Activated CD4-positive, alpha-beta T cell treated with anti-CD3 and anti-CD28 coated beads, Interleukin-2, amount 10 ng/mL, durations not matched to agents 24 days and 14 days (primary cell): ENCODE measurements around the gene CAPN12. TPM values are rescaled to one million over a fixed set of nuclear protein-coding genes. Genes with fewer than 3 reads are reported as not detected.

Experiments
- DNase-seq: peaks from one replicate; pipeline ENCODE4 v3.0.0; 2022
- H3K27ac Mint-ChIP-seq: one replicate; pipeline ENCODE4 v1.8.0; 2022; ENCODE audit warnings: mild to moderate bottlenecking, mixed read lengths
- H3K27me3 Mint-ChIP-seq: one replicate; pipeline ENCODE4 v1.8.0; 2022; ENCODE audit warnings: mixed read lengths
- H3K36me3 Mint-ChIP-seq: one replicate; pipeline ENCODE4 v1.8.0; 2022; ENCODE audit warnings: low read depth, mild to moderate bottlenecking, mixed read lengths
- H3K4me1 Mint-ChIP-seq: one replicate; pipeline ENCODE4 v1.8.0; 2021; ENCODE audit warnings: mixed read lengths
- H3K4me3 Mint-ChIP-seq: one replicate; pipeline ENCODE4 v1.8.0; 2022; ENCODE audit warnings: mild to moderate bottlenecking, moderate library complexity, mixed read lengths
- H3K9me3 Mint-ChIP-seq: one replicate; pipeline ENCODE4 v1.8.0; 2021; ENCODE audit warnings: mixed read lengths
- intact Hi-C: fragments of 100-400 bp; cut with micrococcal nuclease; formaldehyde crosslinking; loops from one replicate; pipeline ENCODE4 v1.15.1; 2023
- total RNA-seq: library from RNA; stranded (reverse); gene quantifications from 2 replicates; pipeline ENCODE4 v1.2.3, GENCODE V29; 2022

The CAPN12 gene
- total RNA-seq, 1 donor from 2014 or later: 3.5 TPM

DNA sequence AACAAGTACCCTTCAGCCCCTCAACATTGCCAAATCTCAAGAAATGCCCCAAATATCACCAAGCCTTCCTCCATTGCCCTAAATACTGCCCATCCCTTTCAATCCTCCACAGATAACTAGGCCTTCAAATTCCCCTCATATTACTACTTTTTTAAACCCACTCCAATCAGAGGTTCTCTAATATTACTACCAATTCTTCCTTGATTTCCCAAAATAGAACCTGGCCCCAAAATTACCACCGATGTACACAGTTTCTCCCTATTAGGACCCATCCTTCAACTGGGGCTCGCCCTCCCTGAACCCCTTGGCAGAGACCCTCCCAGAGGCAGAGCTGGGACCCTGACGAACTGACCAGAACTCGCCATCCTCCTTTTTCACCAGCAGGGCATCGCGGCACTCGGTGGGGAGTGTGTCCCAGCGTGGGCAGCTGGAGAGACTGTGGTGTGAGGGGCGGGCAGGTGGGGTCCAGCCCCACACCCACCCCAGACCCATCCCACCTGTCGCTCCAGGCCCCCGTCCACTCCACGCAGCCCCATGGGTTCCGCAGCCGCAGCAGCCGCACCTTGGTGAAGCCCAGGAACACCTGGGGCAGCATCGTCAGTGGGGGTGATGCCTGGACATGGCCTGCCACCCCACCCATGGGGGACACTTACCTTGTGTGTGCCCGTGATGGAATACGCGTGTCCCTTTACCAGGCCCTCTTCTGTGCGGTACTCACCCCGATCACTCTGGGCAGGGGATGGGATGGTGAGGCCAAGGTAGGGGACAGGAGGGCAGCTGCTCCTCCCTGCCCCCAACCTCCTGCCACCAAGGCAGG, 6.1 kb downstream of the CAPN12 start:
- peaks cover 9% of the 10 kb centered on the region for H3K27me3 Mint-ChIP-seq
- H3K4me1 Mint-ChIP-seq: peaks cover 36% of the 10 kb centered on the region
- H3K4me3 Mint-ChIP-seq: peak overlapping the region; percentile 62
- H3K9me3 Mint-ChIP-seq: no peaks in the 10 kb centered on the region
- no peaks in the 10 kb centered on the region for H3K36me3 Mint-ChIP-seq
- H3K27ac Mint-ChIP-seq: peak overlapping the region; percentile 3
- intact Hi-C loops: no loop called here
- no peak for DNase-seq

DNA sequence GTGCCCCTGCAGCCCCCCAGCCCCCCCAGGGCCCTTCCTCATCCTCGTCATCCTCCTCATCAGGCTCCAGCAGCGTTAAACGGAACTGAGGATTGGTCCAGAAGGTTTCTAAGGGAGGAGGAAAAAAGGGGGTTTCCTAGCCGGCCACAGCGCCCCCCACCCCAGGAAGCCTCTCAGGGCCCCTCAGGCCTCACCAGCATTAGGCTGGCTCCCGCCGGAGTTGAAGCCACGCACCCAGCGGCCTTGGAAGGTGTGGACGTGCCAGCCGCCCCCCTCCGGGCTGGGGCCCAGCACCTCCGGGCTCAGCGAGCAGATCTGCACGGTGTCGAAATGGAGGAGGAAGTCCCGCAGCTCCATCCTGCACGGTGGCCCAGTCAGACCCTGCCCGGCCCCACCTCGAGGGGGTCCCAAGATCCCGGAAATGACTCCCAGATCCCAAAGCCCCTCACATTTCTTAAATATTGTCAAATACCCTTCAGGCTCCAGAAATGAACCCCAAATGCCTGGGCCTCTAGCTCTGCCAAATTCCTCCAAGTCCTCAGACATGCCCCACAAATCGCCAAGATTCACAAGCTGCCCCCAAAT, 6.9 kb downstream of the CAPN12 start:
- peak overlapping the region; percentile 3 for H3K27ac Mint-ChIP-seq
- intact Hi-C loops: no loop called here
- H3K4me1 Mint-ChIP-seq: peaks cover 41% of the 10 kb centered on the region

DNA sequence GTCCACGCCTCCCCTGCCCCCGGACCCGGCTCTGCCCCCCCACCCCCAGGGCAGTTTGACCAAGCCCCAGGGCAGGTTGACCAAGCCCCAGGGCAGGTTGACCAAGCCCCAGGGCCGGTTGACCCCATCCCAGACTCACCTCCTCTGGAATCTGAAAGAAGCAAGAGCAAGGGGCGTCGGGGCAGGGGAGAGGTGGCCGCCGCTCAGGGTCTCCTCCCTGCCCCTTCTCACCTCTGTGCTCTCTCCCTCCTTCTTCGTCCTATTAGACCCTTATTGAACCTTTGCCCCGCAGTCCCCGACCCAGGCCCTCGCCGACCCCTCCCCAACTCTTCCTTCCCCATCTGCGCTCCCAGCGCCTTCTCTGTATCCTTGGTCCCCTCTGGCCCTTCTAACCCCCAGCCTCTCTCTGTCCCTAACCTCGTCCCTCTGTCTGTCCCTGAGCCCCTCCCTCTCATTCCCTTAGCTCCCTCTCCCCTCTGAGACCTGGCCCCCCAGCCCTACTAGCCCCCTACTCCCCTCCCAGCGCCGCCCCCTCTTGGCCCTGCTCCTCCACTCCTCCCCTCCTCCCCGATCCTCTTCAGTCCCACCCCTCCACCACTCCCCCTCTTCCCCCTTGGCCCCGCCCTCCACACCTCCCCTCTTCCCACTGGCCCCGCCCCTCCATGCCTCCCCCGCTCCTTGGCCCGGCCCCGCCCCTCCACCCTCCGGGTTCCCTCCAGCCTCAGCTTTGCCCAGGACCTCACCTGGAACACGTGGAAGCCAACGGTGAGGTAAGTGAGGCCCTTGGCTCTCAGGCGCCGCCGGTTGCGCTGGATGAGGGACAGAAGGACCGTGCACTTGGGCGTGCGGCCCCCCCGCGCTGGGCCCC, 7.6 kb downstream of the CAPN12 start:
- H3K4me1 Mint-ChIP-seq: peaks cover 41% of the 10 kb centered on the region
- DNase-seq: peak; percentile 85
- intact Hi-C loops: no loop called here

More for the DNA sequence above, 6.9 kb downstream of the CAPN12 start:
- Mint-ChIP-seq H3K9me3 (no peaks in the 10 kb centered on the region), H3K27me3 (peaks cover 9% of the 10 kb centered on the region), H3K4me3 (peak overlapping the region; percentile 62), H3K36me3 (peaks cover 6% of the 10 kb centered on the region)
- no peak for DNase-seq

DNA sequence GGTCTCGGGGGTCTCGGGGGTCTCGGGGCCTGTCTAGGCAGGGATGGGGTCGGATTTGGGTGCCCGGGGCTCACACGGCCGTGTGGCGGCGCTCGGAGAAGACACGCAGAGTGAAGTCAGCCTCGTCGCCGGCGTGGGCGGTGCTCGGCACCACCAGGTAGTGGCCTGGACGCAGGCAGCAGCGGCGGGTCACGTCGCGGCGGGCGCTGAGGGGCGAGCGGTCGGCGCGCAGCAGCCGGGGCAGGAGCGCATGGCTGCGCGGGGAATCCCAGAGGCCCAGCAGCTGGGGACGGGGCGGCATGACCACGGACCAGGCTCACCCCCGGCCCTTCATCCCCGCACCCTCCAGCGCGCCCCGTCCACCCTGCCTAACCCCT, 8.2 kb downstream of the CAPN12 start:
- H3K36me3 Mint-ChIP-seq: peaks cover 6% of the 10 kb centered on the region
- H3K4me1 Mint-ChIP-seq: peaks cover 41% of the 10 kb centered on the region
- peak; percentile 87 for DNase-seq
- H3K4me3 Mint-ChIP-seq: peak overlapping the region; percentile 77
- peaks cover 9% of the 10 kb centered on the region for H3K27me3 Mint-ChIP-seq
- no peaks in the 10 kb centered on the region for H3K9me3 Mint-ChIP-seq
- intact Hi-C loops: no loop called here
- H3K27ac Mint-ChIP-seq: peak overlapping the region; percentile 77

More for the DNA sequence above, 7.6 kb downstream of the CAPN12 start:
- peaks cover 6% of the 10 kb centered on the region for H3K36me3 Mint-ChIP-seq
- H3K9me3 Mint-ChIP-seq: no peaks in the 10 kb centered on the region
- H3K4me3 Mint-ChIP-seq: peak overlapping the region; percentile 82
- H3K27me3 Mint-ChIP-seq: peaks cover 9% of the 10 kb centered on the region
- H3K27ac Mint-ChIP-seq: peak overlapping the region; percentile 73

DNA sequence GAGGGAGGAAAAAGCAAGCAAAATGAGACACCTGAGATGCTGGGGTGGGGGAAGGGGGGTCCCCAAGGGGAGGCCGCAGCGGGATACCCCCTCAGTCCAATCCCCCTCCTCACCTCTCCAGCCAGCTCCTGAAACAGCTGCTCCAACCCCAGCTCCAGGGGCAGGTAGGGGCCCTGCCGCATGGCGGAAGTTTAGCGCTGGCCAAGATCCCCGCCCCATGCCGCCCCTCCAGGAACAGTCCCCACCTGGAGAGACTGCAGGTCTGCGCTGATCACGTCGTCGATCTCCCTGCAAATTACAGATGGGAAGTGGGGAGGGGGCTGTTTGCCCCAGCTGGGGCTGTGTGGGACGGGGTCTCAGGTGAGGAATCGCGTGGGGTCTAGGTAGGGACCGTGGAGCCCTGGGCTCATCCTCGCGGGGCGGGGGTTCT, 9.0 kb downstream of the CAPN12 start:
- H3K27ac Mint-ChIP-seq: peak overlapping the region; percentile 81
- peaks cover 10% of the 10 kb centered on the region for H3K36me3 Mint-ChIP-seq
- peak; percentile 76 for DNase-seq
- intact Hi-C loops: loop anchor here (2.0 kb wide), 1 partner anchor 196 kb away; the partner anchor contains the start of genes MRPS12 and SARS2
- H3K4me3 Mint-ChIP-seq: peak overlapping the region; percentile 73
- peaks cover 41% of the 10 kb centered on the region for H3K4me1 Mint-ChIP-seq
- no peaks in the 10 kb centered on the region for H3K9me3 Mint-ChIP-seq
- H3K27me3 Mint-ChIP-seq: peaks cover 9% of the 10 kb centered on the region

DNA sequence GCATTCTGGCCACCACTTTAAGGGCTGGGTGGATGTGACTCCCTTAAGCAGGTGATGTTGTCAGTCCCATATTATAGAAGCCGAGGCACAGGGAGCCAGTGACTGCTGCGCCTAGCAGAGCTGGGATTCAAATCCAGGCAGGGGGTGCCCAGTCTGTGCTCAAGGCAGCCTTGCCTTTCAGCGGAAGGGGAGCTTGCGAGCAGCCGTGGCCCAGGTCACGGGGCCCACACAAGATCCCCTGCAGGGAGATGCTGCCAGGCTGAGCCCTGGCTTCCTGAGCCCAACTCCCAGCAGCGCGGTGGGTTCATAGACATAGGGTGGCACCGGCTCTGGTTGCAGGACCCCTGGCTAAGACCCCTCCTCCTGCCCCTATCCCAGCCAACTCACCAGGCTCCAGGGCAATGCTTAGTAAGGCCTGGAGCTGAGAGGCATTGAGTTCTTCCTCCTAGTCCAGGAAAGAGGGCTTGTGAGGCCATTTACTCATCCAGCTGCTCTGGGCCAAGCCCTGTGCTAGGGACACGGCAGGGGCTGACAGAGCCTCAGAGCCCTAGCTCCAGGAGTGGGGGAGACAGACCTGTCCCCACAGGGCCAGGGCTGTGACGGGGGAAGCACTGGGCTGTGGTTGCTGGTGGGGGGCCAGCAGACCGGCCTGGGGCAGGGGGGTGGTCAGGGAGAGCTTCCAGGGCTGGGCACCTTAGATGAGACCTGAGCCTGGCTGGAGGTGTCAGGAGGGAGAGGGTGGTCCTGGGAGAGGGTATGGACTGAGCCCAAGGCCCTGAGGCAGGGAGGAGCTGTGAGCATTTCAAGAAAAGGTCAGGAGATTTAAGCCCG, 9.6 kb downstream of the CAPN12 start:
- Mint-ChIP-seq H3K9me3 (no peaks in the 10 kb centered on the region), H3K27ac (peak overlapping the region; percentile 81), H3K27me3 (peaks cover 9% of the 10 kb centered on the region), H3K36me3 (peaks cover 12% of the 10 kb centered on the region), H3K4me3 (peak overlapping the region; percentile 73), H3K4me1 (peaks cover 41% of the 10 kb centered on the region)
- intact Hi-C loops: loop anchor here (2.0 to 5.0 kb wide), 3 partner anchors 77 to 196 kb away; partner anchors contain the start of genes ECH1, MRPS12 and SARS2
- peak; percentile 84 for DNase-seq

DNA sequence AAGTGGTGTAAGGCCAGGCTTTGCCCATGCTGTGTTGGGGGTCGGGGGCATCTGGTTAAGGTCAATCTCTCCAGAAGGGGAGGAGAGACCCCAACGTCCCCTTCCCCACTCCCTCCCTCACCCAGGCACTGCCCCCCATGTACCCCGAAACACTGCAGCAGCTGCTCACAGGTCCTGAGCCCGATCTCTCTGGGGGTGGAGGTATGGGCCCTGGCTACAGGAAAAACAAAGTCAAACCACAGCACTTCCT, 10.2 kb downstream of the CAPN12 start:
- H3K9me3 Mint-ChIP-seq: no peaks in the 10 kb centered on the region

DNA sequence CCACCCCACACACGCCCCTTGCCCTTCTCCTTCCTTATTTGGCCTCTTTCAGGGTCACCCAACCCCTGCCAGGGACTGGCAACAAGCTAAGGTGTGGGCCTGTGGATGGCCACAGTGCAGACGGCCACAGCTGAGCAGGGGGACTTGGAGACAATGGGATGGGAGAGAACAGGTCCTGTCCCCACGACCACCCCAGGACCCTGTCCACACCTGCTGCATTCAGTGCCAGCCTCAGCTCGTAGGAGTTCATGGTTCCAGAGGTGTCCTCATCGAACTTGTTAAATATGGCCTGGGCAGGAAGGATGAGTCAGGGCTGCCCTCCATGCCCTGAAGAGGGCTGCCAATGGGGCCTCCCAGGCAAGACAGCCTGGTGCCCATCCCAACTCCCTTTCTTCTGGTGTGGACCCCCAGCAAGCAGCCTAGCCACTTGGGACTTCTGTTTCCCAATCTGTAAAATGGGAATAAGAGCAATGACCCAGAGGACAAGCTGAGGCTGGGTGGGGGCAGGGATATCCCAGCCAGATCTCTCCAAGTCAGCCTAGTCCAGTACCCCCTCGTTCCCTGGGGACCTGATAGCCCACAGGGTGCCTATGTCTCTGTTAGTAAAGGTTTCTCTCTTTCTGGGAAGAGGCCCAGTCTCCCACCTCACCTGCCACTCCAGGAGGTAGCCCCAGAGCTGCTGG, 10.6 kb downstream of the CAPN12 start:
- H3K27ac Mint-ChIP-seq: peak overlapping the region; percentile 81
- peak overlapping the region; percentile 73 for H3K4me3 Mint-ChIP-seq
- intact Hi-C loops: loop anchor here (2.0 to 5.0 kb wide), 3 partner anchors 76 to 197 kb away; partner anchors contain the start of genes ECH1, MRPS12 and SARS2
- peaks cover 14% of the 10 kb centered on the region for H3K36me3 Mint-ChIP-seq
- peak; percentile 63 for DNase-seq
- peaks cover 9% of the 10 kb centered on the region for H3K27me3 Mint-ChIP-seq
- no peaks in the 10 kb centered on the region for H3K9me3 Mint-ChIP-seq
- peaks cover 40% of the 10 kb centered on the region for H3K4me1 Mint-ChIP-seq

More for the DNA sequence above, 10.2 kb downstream of the CAPN12 start:
- intact Hi-C loops: loop anchor here (2.0 to 5.0 kb wide), 3 partner anchors 77 to 197 kb away; partner anchors contain the start of genes ECH1, MRPS12 and SARS2
- peaks cover 14% of the 10 kb centered on the region for H3K36me3 Mint-ChIP-seq
- peak overlapping the region; percentile 73 for H3K4me3 Mint-ChIP-seq
- H3K27me3 Mint-ChIP-seq: peaks cover 9% of the 10 kb centered on the region
- H3K27ac Mint-ChIP-seq: peak overlapping the region; percentile 81
- no peak for DNase-seq
- H3K4me1 Mint-ChIP-seq: peaks cover 42% of the 10 kb centered on the region

DNA sequence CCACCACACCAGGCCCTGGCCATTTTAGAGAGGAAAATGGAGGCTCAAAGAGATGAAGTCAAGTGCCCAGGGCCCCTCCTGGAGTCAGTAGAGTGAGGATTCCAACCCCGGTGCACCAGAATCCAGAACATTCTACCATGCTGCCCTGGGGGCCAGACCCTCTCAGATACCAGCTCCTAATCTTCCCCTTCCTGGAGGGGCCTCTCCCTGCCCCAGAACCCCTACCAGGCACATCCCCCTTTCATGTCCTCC, 11.1 kb downstream of the CAPN12 start:
- peak overlapping the region; percentile 66 for H3K27ac Mint-ChIP-seq
- intact Hi-C loops: loop anchor here (5.0 kb wide), 2 partner anchors 76 to 99 kb away; partner anchors contain the start of gene ECH1
- H3K4me1 Mint-ChIP-seq: peaks cover 38% of the 10 kb centered on the region
- peaks cover 7% of the 10 kb centered on the region for H3K27me3 Mint-ChIP-seq
- no peaks in the 10 kb centered on the region for H3K9me3 Mint-ChIP-seq
- no peak for DNase-seq
- no peak overlapping the region for H3K4me3 Mint-ChIP-seq
- H3K36me3 Mint-ChIP-seq: peaks cover 17% of the 10 kb centered on the region

DNA sequence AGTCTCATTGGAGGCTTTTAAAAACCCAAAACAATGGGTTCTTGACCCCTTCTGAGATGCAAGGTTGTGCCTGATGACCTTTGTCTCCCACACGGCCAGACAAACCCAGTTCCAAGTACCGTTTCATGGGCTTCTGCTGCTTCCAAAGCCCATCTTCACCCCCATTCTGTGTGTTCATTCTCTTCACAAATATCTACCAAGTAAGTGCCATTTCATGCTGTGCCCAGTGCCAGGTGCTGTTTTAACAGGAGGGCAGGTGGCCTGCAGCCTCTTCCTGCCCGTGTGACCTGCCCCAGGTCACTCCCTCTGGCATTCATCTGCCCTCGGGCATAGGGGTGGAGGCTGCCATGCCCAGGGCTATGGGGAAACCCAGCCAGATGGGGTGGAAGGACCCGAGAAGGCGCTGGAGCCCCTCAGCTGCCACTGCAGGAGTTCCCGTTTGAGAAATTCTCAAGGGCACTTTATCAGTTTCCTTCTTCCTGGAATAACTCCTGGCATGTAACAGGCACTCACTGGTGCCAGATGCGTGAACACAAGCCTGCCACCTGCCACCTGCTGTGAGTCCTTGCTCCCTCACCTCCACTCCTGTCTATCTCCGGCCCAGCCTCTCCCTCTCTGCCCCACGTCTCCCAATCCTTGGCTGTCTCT, 12.5 kb downstream of the CAPN12 start:
- no peak overlapping the region for H3K4me3 Mint-ChIP-seq
- DNase-seq: no peak
- peaks cover 2% of the 10 kb centered on the region for H3K27me3 Mint-ChIP-seq
- H3K4me1 Mint-ChIP-seq: peaks cover 35% of the 10 kb centered on the region
- H3K9me3 Mint-ChIP-seq: no peaks in the 10 kb centered on the region
- intact Hi-C loops: loop anchor here (5.0 kb wide), 2 partner anchors 74 to 101 kb away; partner anchors contain the start of gene ECH1
- peak overlapping the region; percentile 5 for H3K27ac Mint-ChIP-seq
- H3K36me3 Mint-ChIP-seq: peaks cover 26% of the 10 kb centered on the region

DNA sequence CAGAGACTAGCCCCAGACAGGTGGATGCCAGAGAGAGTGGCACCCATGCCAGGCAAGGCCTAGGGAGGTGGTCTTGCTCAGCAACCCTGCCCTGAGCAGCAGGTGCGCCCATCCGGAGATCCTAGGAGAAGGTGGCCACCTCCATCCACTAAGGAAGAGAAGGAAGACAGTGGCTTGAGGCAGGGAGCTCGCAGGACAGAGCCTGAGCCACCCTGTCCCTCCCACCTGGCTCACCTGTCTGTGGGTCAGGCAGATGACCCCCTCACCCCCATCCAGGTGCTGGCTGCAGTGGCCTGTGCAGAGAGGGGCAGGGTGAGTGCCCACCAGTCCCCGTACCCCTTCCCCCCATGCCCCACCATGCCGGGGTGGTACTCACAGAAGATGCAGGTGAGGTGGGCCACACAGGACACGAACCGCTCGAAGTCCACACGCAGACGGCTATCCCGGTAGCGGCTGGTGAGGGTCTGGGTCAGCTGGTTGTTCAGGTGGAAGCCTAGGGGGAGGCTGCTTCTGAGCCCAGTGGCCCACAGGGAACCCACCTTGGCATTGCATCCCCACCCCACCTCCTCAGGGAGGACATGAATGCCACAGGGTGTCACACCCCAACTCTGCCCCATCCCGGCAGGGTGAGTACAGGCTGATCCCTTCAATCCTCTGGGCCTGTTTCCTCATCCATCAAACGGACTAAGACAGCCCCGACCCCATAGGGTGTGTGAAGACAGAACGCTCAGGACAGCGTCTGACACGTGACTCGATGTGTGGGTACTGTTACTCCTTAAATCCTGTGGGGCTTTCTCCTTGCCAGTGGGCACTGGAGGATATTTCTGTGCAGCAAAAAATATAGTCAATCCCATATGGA, 13.3 kb downstream of the CAPN12 start:
- intact Hi-C loops: loop anchor here (5.0 kb wide), 2 partner anchors 74 to 101 kb away; partner anchors contain the start of gene ECH1
- H3K36me3 Mint-ChIP-seq: peaks cover 33% of the 10 kb centered on the region
- H3K9me3 Mint-ChIP-seq: no peaks in the 10 kb centered on the region
- no peak overlapping the region for H3K4me3 Mint-ChIP-seq
- peaks cover 37% of the 10 kb centered on the region for H3K4me1 Mint-ChIP-seq
- DNase-seq: no peak
- H3K27me3 Mint-ChIP-seq: no peaks in the 10 kb centered on the region
- H3K27ac Mint-ChIP-seq: peak overlapping the region; percentile 5

DNA sequence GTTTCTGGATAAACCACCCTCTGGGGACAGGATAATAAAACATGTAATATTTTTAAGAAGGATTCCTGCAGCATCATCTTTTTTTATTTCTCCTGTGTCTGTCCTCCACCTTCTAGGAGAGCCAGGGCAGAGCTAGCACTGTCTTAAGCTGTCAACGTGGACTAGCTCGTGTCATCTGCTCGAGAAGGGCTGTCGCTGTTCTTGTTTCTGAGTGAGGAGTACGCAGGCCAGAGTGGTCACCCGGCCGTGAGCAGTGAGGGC, 13.9 kb downstream of the CAPN12 start:
- H3K36me3 Mint-ChIP-seq: peaks cover 33% of the 10 kb centered on the region
- peaks cover 37% of the 10 kb centered on the region for H3K4me1 Mint-ChIP-seq
- no peaks in the 10 kb centered on the region for H3K27me3 Mint-ChIP-seq
- H3K4me3 Mint-ChIP-seq: no peak overlapping the region
- H3K9me3 Mint-ChIP-seq: no peaks in the 10 kb centered on the region
- DNase-seq: no peak
- no peak overlapping the region for H3K27ac Mint-ChIP-seq
- intact Hi-C loops: loop anchor here (5.0 kb wide), 2 partner anchors 73 to 102 kb away; partner anchors contain the start of gene ECH1
